Mononuclear cell (primary cell): Measurements from ENCODE around the gene FOXC2. TPM values are rescaled to one million over a fixed set of nuclear protein-coding genes. Genes with fewer than 3 reads are reported as not detected.

Experiments used
- H3K27me3 ChIP-seq: 2 replicates; pipeline ENCODE4 v1.6.0; 2011; ENCODE audit warnings: low read length, control low read depth; ENCODE audit not compliant: insufficient read depth
- H3K4me1 ChIP-seq: 2 replicates; pipeline ENCODE4 v1.5.1; 2011; ENCODE audit warnings: mild to moderate bottlenecking, low read length, control low read depth; ENCODE audit not compliant: insufficient read depth
- H3K4me3 ChIP-seq: 2 replicates; pipeline ENCODE4 v1.5.1; 2011; ENCODE audit warnings: mild to moderate bottlenecking, low read length, moderate library complexity
- H3K9me3 ChIP-seq: 2 replicates; pipeline ENCODE4 v1.5.1; 2011; ENCODE audit warnings: low read depth, mild to moderate bottlenecking, control low read depth, low read length
- total RNA-seq: library from RNA; depleted of rRNA; stranded (reverse); fragments of >200 nt; gene quantifications from one replicate; pipeline ENCODE4 v1.2.3, GENCODE V29; 2012

FOXC2 gene
- total RNA-seq, 1 donor, result not detected

GRCh38 chr16:86616906-86617305, 50.3 kb downstream of the FOXC2 start:
- Histone ChIP-seq H3K4me1 (no peaks in the 10 kb centered on the region), H3K9me3 (no peaks in the 10 kb centered on the region), H3K4me3 (no peak overlapping the region), H3K27me3 (no peaks in the 10 kb centered on the region)

GRCh38 chr16:86618431-86619238, 52.0 kb downstream of the FOXC2 start:
- H3K4me1 ChIP-seq, result no peaks in the 10 kb centered on the region
- H3K9me3 ChIP-seq, result no peaks in the 10 kb centered on the region
- no peaks in the 10 kb centered on the region for H3K27me3 ChIP-seq
- no peak overlapping the region for H3K4me3 ChIP-seq

Other genes starting within 250 kb of the FOXC2 start
- under 0.01 TPM for gene FOXF1, start 56.3 kb upstream of the FOXC2 start, total RNA-seq
- 3.3 TPM for gene MTHFSD, start 11.6 kb upstream of the FOXC2 start, total RNA-seq
- not detected for gene FOXL1, start 11.7 kb downstream of the FOXC2 start, total RNA-seq